Measurements from ENCODE around the gene NUP43.

GRCh38 chr6:149680503-149680902 is 65.8 kb downstream of the NUP43 start:
- no peak for TF ChIP-seq CTCF (IDR thresholded peaks at IDR 0.05; ENCODE audit: insufficient read depth, low read length, poor library complexity, severe bottlenecking)
- no peak for TF ChIP-seq EZH2phosphoT487 (conservative IDR thresholded peaks at IDR 0.05; ENCODE audit: low read length)

All from SU-DHL-6 (cell line).